Osteocyte (in vitro differentiated cells): Measurements from ENCODE around the gene IL7R. TPM values are rescaled to one million over a fixed set of nuclear protein-coding genes. Genes with fewer than 3 reads are reported as not detected.

ENCODE experiments used
- DNase-seq: peaks from one replicate; pipeline ENCODE4 v3.0.0; 2021; ENCODE audit warnings: mixed read lengths; ENCODE audit not compliant: unreplicated experiment; ENCODE audit errors: extremely low spot score
- H3K27ac Mint-ChIP-seq: one replicate; pipeline ENCODE4 v1.8.0; 2021; ENCODE audit warnings: mild to moderate bottlenecking, mixed read lengths; ENCODE audit not compliant: unreplicated experiment
- H3K27me3 Mint-ChIP-seq: one replicate; pipeline ENCODE4 v1.8.0; 2021; ENCODE audit warnings: mixed read lengths; ENCODE audit not compliant: unreplicated experiment
- H3K36me3 Mint-ChIP-seq: one replicate; pipeline ENCODE4 v1.8.0; 2021; ENCODE audit warnings: mixed read lengths; ENCODE audit not compliant: unreplicated experiment
- H3K4me1 Mint-ChIP-seq: one replicate; pipeline ENCODE4 v1.8.0; 2021; ENCODE audit warnings: mixed read lengths; ENCODE audit not compliant: unreplicated experiment
- H3K4me3 Mint-ChIP-seq: one replicate; pipeline ENCODE4 v1.8.0; 2021; ENCODE audit warnings: mild to moderate bottlenecking, moderate library complexity, mixed read lengths; ENCODE audit not compliant: unreplicated experiment
- H3K9me3 Mint-ChIP-seq: one replicate; pipeline ENCODE4 v1.8.0; 2021; ENCODE audit warnings: mixed read lengths; ENCODE audit not compliant: unreplicated experiment
- CTCF ChIP-seq: fragments of 200-600 bp; sonication (generic); IDR thresholded peaks from 2 replicates; pipeline ENCODE4 v1.5.0; 2021; ENCODE audit warnings: antibody characterized with exemption, mild to moderate bottlenecking, moderate library complexity
- total RNA-seq: library from RNA; stranded (reverse); gene quantifications from 2 replicates; pipeline ENCODE4 v1.2.1, GENCODE V29; 2021

Gene IL7R
- total RNA-seq, 1 donor from 2014 or later: 0.43 TPM

DNA sequence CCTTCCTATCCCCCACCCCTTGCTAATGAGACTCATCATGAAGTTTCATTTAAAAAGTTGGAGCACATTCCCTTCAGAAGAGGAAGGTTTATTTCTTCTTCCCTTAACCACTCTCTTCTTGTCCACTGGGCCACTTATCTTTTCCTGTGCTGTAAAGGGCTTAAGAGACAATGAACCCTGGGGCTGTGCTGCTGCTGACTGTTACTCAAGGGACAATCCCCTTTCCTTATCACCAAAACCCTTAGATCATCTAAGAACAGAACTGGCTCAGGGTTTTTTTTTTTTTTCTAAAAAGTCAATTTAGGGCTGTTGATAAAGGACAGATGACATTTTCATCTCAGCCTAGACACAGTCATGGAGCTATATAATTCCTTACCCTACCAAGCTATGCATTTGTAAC, 52.1 kb downstream of the IL7R start:
- Mint-ChIP-seq H3K4me1 (peaks cover 1% of the 10 kb centered on the region), H3K36me3 (no peaks in the 10 kb centered on the region), H3K9me3 (peaks cover 5% of the 10 kb centered on the region), H3K27ac (no peak overlapping the region), H3K4me3 (no peak overlapping the region), H3K27me3 (no peaks in the 10 kb centered on the region)
- no peak for TF ChIP-seq CTCF
- no peak for DNase-seq

DNA sequence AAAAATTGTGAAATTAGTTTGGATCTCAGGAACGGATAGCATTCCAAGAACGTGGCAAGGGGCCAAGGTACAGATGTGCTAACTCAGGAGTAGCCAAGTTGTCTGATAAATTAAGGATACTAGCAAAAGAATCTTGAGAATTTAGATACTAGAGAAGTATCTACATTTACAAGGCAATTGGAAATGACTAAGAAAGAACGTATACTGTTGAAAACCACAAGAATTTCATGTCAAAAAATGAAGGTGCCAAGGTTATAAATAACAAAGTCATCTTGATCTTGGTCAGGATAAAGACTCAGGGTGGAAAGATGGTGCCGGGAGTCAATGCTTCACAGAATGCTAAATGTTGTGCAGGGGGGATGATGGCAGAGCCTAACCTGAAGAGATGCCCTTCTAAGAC, 62.5 kb downstream of the IL7R start:
- no peak for DNase-seq
- no peak overlapping the region for H3K27ac Mint-ChIP-seq

DNA sequence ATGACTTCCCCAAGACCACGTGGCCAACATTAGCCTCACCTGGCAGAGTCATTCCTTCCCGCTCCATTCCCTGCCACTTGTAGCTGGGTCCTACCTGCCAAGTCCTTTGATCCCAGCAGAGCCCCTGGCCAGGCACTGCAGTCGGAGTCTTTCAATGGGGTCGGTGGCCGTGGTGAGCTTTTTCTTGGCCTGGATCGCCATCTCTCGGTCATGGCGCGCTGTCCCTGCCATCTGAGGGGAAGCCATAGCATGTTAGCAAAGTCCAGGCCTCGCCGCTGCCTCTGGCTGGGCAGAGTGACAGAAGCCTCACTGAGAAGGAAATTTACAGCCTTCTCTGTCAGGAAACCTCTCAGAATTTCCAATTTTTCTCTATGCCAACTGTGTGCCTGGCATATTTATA, 64.2 kb downstream of the IL7R start:
- peaks cover 6% of the 10 kb centered on the region for H3K27me3 Mint-ChIP-seq

More for the DNA sequence above, 62.5 kb downstream of the IL7R start:
- Mint-ChIP-seq H3K4me1 (peaks cover 22% of the 10 kb centered on the region), H3K4me3 (no peak overlapping the region), H3K9me3 (no peaks in the 10 kb centered on the region), H3K27me3 (no peaks in the 10 kb centered on the region), H3K36me3 (no peaks in the 10 kb centered on the region)
- no peak for TF ChIP-seq CTCF

DNA sequence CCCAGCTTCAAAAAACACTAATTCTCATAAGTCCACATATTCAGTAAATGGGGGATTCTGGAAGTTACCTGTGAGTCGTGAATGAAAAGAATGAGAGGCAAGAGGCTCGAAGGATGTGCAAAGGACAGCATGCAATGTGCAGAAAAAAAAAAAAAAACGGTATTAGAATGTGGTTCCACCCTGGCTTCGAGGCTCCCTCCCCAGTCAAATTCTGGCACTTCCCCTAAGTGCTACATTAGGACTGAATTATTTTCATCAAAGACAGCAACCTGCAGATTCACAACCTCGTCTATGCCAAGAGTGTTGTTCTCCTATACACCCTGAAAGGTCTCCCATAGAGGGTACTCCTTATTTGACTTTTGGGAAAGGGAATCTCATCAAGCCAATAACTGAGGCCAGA, 65.2 kb downstream of the IL7R start:
- Mint-ChIP-seq H3K36me3 (no peaks in the 10 kb centered on the region), H3K27me3 (peaks cover 13% of the 10 kb centered on the region), H3K27ac (no peak overlapping the region), H3K4me1 (peaks cover 37% of the 10 kb centered on the region), H3K4me3 (no peak overlapping the region), H3K9me3 (no peaks in the 10 kb centered on the region)
- DNase-seq: no peak
- no peak for TF ChIP-seq CTCF

More for the DNA sequence above, 64.2 kb downstream of the IL7R start:
- no peaks in the 10 kb centered on the region for H3K9me3 Mint-ChIP-seq
- peaks cover 35% of the 10 kb centered on the region for H3K4me1 Mint-ChIP-seq
- no peak overlapping the region for H3K27ac Mint-ChIP-seq
- TF ChIP-seq CTCF: peak; percentile 42
- no peaks in the 10 kb centered on the region for H3K36me3 Mint-ChIP-seq
- no peak for DNase-seq
- H3K4me3 Mint-ChIP-seq: no peak overlapping the region

- peaks cover 37% of the 10 kb centered on the region for H3K4me1 Mint-ChIP-seq
- no peaks in the 10 kb centered on the region for H3K36me3 Mint-ChIP-seq
- no peak for DNase-seq
- H3K27me3 Mint-ChIP-seq: peaks cover 18% of the 10 kb centered on the region
- H3K9me3 Mint-ChIP-seq: no peaks in the 10 kb centered on the region
- H3K4me3 Mint-ChIP-seq: no peak overlapping the region
- H3K27ac Mint-ChIP-seq: no peak overlapping the region
- TF ChIP-seq CTCF: no peak
Observed at GRCh38 chr5:35922468-35922867, 65.8 kb downstream of the IL7R start.
